PFSK-1 (cell line): Measurements from ENCODE around the gene TGFBR3L.

ENCODE experiments used
- FOXP2 ChIP-seq: optimal IDR thresholded peaks from 2 replicates; pipeline ENCODE3; 2011; ENCODE audit warnings: borderline replicate concordance, control low read depth, inconsistent platforms; ENCODE audit not compliant: insufficient read depth; ENCODE audit errors: extremely low read length, extremely low read depth
- POLR2AphosphoS5 ChIP-seq: IDR thresholded peaks from 2 replicates; pipeline ENCODE4 v1.6.1; 2012; ENCODE audit warnings: low read depth, mild to moderate bottlenecking, control low read depth, low read length, moderate library complexity
- REST ChIP-seq, 2 experiments: IDR thresholded peaks; 2 replicates each; pipeline versions ENCODE4 v1.6.1 to v1.8.0; 2011 to 2012; ENCODE audit warnings: low read depth in 2 of 2, low read length in 2 of 2, control low read depth in 1 of 2, inconsistent platforms in 1 of 2, mild to moderate bottlenecking in 1 of 2, moderate library complexity in 1 of 2; ENCODE audit not compliant: insufficient read depth in 1 of 2
- SIN3A ChIP-seq: IDR thresholded peaks from 2 replicates; pipeline ENCODE4 v1.6.1; 2012; ENCODE audit warnings: mild to moderate bottlenecking, low read length, moderate library complexity, borderline replicate concordance; ENCODE audit not compliant: insufficient read depth
- TAF1 ChIP-seq: IDR thresholded peaks from 2 replicates; pipeline ENCODE4 v1.6.1; 2012; ENCODE audit warnings: low read length, control low read depth, borderline replicate concordance; ENCODE audit not compliant: insufficient read depth

Gene TGFBR3L

GRCh38 chr19:7918615-7919421 lies 4.2 kb downstream of the TGFBR3L start:
- TF ChIP-seq SIN3A (no peak), POLR2AphosphoS5 (peak; percentile 34; the same call in 1 of the 2 replicates), REST (IDR thresholded peaks at IDR 0.05; ENCODE audit: insufficient read depth in 1 of 2, low read depth in 2 of 2, low read length in 2 of 2) (no peak), FOXP2 (no peak)

GRCh38 chr19:7919610-7920518 lies 5.2 kb downstream of the TGFBR3L start, which contains the start of gene SNAPC2:
TSS of gene SNAPC2 (plus strand) at chr19:7920338. CDS start at chr19:7920367, 29 bp downstream.
- no peak for TF ChIP-seq FOXP2
- peak; percentile 81 for TF ChIP-seq TAF1
- TF ChIP-seq SIN3A = peak; percentile 25; the same call in 1 of the 2 replicates
- peak in 1 of 2 experiments; percentile 29; a peak in 1 of 4 replicates for TF ChIP-seq REST (IDR thresholded peaks at IDR 0.05; ENCODE audit: insufficient read depth in 1 of 2, low read depth in 2 of 2, low read length in 2 of 2)
- TF ChIP-seq POLR2AphosphoS5 = peak; percentile 91

- TF ChIP-seq TAF1 = peak; percentile 92
- peak; percentile 75; the same call in 1 of the 2 replicates for TF ChIP-seq POLR2AphosphoS5
- no peak for TF ChIP-seq FOXP2
- peak in 1 of 2 experiments; percentile 50; a peak in 2 of 4 replicates for TF ChIP-seq REST (IDR thresholded peaks at IDR 0.05; ENCODE audit: insufficient read depth in 1 of 2, low read depth in 2 of 2, low read length in 2 of 2)
- peak; percentile 85; the same call in 1 of the 2 replicates for TF ChIP-seq SIN3A
Measured at GRCh38 chr19:7920519-7921301, 6.1 kb downstream of the TGFBR3L start.

GRCh38 chr19:7921302-7921966 lies 6.8 kb downstream of the TGFBR3L start:
- TF ChIP-seq FOXP2 = no peak
- TF ChIP-seq SIN3A = 0 out of 2 replicates have a peak, but pooled peaks have one; percentile 0
- TF ChIP-seq TAF1 = no peak
- TF ChIP-seq POLR2AphosphoS5 = 0 out of 2 replicates have a peak, but pooled peaks have one; percentile 40
